ENCODE data around the gene SCAP.

Gene SCAP

DNA sequence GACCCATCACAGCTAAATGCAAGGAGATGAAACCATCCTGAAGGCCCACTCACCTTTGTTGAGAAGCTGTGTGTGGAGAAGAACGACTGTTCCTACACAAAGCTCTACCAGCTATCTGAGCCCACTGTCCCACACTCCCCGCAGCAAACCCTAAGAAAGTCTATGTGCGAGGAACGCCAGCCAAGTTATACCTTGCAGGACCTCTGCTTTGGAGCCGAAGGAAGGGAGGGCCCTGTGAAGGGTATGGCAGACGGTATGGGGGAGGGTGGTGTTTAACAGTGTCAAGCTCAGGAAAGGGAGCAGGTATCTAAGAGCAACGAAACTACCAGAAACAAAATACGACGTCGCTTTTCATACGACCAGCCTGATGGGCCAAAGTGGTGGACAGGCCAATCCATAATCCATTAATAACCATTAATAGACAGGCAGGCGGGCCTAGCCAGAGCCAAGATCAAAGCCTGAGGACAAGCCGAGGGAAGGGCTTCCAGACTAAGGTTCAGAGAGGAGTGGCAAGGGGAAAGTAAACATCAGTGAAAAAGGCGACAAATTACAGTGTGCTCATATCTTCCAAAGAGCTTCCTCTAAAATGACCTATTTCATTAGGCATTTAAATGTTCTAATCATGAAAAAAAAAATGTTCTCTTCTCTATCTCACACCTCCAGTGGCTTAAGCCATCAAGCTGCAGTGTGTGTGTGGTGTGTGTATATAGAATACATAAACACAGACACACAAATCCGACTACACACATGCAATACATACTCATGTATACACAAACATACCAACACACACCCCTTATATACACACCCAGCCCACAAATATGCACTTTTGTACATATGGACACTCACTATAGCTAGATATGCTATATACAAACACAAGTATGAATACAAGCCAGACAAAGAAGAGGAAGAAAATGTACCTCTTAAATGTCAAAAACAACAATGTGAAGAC, 51.0 kb downstream of the SCAP start:
- Histone ChIP-seq H3K27ac (ENCODE audit: extremely low read depth, low read depth, low read length) (no peak overlapping the region), H3K9me3 (ENCODE audit: control insufficient read depth, insufficient read depth, low read depth, low read length) (no peaks in the 10 kb centered on the region), H3K4me1 (ENCODE audit: control insufficient read depth, insufficient read depth, low read length) (no peaks in the 10 kb centered on the region), H3K4me3 (ENCODE audit: low read depth, low read length) (no peak overlapping the region), H3K36me3 (ENCODE audit: control insufficient read depth in 2 of 2, insufficient read depth in 1 of 2, low read length in 2 of 2) (peaks cover 0 to 78% of the 10 kb centered on the region in 2 experiments; a peak in 1 of 3 replicates)
- POLR2A ChIA-PET, result interaction anchor here (0.7 kb wide), 1 partner anchor 51 kb away, joined by 3 read pairs; the partner anchor contains the start of gene SCAP
- TF ChIP-seq ZNF394 (tag by site-specific recombination; IDR thresholded peaks at IDR 0.05; ENCODE audit: borderline replicate concordance) (no peak), ZNF16 (tag by site-specific recombination; IDR thresholded peaks at IDR 0.05; ENCODE audit: low read depth) (no peak), GLI4 (tag by site-specific recombination; IDR thresholded peaks at IDR 0.05) (no peak), ZNF529 (tag by site-specific recombination; IDR thresholded peaks at IDR 0.05; ENCODE audit: insufficient replicate concordance) (no peak), ZNF585B (tag by site-specific recombination; IDR thresholded peaks at IDR 0.05) (no peak), MYNN (tag by site-specific recombination; IDR thresholded peaks at IDR 0.05; ENCODE audit: borderline replicate concordance) (no peak), HOXA7 (CRISPR knock-in tag; IDR thresholded peaks at IDR 0.05; ENCODE audit: borderline replicate concordance) (no peak), ZNF169 (tag by site-specific recombination; IDR thresholded peaks at IDR 0.05) (no peak), ZNF214 (tag by site-specific recombination; IDR thresholded peaks at IDR 0.05; ENCODE audit: borderline replicate concordance) (no peak), REPIN1 (tag by site-specific recombination; IDR thresholded peaks at IDR 0.05; ENCODE audit: low read depth) (no peak), ZEB2 (tag by site-specific recombination; IDR thresholded peaks at IDR 0.05) (no peak)
- TF ChIP-seq, protein P1, sequence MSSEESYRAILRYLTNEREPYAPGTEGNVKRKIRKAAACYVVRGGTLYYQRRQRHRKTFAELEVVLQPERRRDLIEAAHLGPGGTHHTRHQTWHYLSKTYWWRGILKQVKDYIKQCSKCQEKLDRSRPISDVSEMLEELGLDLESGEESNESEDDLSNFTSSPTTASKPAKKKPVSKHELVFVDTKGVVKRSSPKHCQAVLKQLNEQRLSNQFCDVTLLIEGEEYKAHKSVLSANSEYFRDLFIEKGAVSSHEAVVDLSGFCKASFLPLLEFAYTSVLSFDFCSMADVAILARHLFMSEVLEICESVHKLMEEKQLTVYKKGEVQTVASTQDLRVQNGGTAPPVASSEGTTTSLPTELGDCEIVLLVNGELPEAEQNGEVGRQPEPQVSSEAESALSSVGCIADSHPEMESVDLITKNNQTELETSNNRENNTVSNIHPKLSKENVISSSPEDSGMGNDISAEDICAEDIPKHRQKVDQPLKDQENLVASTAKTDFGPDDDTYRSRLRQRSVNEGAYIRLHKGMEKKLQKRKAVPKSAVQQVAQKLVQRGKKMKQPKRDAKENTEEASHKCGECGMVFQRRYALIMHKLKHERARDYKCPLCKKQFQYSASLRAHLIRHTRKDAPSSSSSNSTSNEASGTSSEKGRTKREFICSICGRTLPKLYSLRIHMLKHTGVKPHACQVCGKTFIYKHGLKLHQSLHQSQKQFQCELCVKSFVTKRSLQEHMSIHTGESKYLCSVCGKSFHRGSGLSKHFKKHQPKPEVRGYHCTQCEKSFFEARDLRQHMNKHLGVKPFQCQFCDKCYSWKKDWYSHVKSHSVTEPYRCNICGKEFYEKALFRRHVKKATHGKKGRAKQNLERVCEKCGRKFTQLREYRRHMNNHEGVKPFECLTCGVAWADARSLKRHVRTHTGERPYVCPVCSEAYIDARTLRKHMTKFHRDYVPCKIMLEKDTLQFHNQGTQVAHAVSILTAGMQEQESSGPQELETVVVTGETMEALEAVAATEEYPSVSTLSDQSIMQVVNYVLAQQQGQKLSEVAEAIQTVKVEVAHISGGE (tag by site-specific recombination; conservative IDR thresholded peaks at IDR 0.05; ENCODE audit: low read depth), result no peak
- TF ChIP-seq, protein P2, sequence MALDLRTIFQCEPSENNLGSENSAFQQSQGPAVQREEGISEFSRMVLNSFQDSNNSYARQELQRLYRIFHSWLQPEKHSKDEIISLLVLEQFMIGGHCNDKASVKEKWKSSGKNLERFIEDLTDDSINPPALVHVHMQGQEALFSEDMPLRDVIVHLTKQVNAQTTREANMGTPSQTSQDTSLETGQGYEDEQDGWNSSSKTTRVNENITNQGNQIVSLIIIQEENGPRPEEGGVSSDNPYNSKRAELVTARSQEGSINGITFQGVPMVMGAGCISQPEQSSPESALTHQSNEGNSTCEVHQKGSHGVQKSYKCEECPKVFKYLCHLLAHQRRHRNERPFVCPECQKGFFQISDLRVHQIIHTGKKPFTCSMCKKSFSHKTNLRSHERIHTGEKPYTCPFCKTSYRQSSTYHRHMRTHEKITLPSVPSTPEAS (tag by site-specific recombination; IDR thresholded peaks at IDR 0.05), result no peak
- CTCF ChIA-PET, result interaction anchor here (0.6 to 0.9 kb wide), 2 partner anchors 8 to 62 kb away, joined by 3 read pairs; no protein-coding TSS in a partner anchor

DNA sequence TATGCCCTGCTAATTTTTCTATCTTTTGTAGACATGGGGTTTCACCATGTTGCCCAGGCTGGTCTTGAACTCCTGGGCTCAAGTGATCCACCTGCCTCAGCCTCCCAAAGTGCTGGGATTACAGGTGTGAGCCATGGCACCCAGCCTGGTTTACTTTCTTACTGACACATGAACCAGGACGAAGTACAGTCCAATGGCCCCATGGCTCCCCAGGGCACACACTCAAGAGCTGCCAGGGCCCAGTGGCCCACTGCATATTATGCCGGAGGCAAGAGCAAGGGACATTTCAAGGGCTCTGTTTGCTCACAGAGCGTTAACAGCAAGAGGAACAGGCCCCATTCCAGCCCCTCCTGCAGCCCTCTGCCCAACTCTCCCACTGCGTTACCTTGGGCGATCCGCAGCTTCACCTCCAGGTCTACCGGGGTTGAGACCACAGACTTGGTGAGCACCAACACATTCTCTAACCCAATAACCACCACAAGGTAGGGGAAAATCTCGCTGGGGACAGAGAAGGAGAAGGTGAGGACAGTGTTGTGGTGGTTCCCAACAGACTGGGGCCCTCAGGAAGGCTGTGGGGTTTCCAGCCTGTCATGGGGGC, 52.1 kb downstream of the SCAP start:
- peaks cover 0 to 85% of the 10 kb centered on the region in 2 experiments; a peak in 1 of 3 replicates for H3K36me3 ChIP-seq (ENCODE audit: control insufficient read depth in 2 of 2, insufficient read depth in 1 of 2, low read length in 2 of 2)
- no peak for TF ChIP-seq ZNF184 (tag by site-specific recombination; IDR thresholded peaks at IDR 0.05)
- no peak for TF ChIP-seq ZNF146 (tag by site-specific recombination; IDR thresholded peaks at IDR 0.05)
- TF ChIP-seq BCL11B (tag by site-specific recombination; IDR thresholded peaks at IDR 0.05; ENCODE audit: low read depth), result no peak
- TF ChIP-seq ZNF48 (tag by site-specific recombination; IDR thresholded peaks at IDR 0.05), result no peak
- TF ChIP-seq ZBTB17 (tag by site-specific recombination; IDR thresholded peaks at IDR 0.05), result no peak
- no peak for TF ChIP-seq ZNF660 (tag by site-specific recombination; IDR thresholded peaks at IDR 0.05)
- TF ChIP-seq ZEB2 (tag by site-specific recombination; IDR thresholded peaks at IDR 0.05), result no peak
- TF ChIP-seq ZNF837 (tag by site-specific recombination; IDR thresholded peaks at IDR 0.05), result no peak
- TF ChIP-seq ZNF830 (tag by site-specific recombination; IDR thresholded peaks at IDR 0.05; ENCODE audit: low read depth), result no peak
- no peak overlapping the region for H3K4me3 ChIP-seq (ENCODE audit: low read depth, low read length)
- no peak overlapping the region for H3K27ac ChIP-seq (ENCODE audit: extremely low read depth, low read depth, low read length)
- ChIA-PET CTCF (interaction anchor here (0.6 to 3.3 kb wide), 3 partner anchors 7 to 26 kb away, joined by 3 to 18 read pairs (median 3); no protein-coding TSS in a partner anchor), POLR2A (no interaction called here)
- H3K4me1 ChIP-seq (ENCODE audit: control insufficient read depth, insufficient read depth, low read length), result no peaks in the 10 kb centered on the region
- H3K9me3 ChIP-seq (ENCODE audit: control insufficient read depth, insufficient read depth, low read depth, low read length), result no peaks in the 10 kb centered on the region

All from HEK293 (cell line).